ENCODE results near the gene CTBS. TPM values are rescaled to one million over a fixed set of nuclear protein-coding genes. Genes with fewer than 3 reads are reported as not detected.

The CTBS gene
- total and polyA plus RNA-seq, 2 experiments from 2014 or later = 25.4 to 33.6 TPM

GRCh38 chr1:84619383-84620102, 45.3 kb upstream of the CTBS start:
- TF ChIP-seq EZH2 (IDR thresholded peaks at IDR 0.05; ENCODE audit: borderline replicate concordance) (no peak), CTCF (IDR thresholded peaks at IDR 0.05; ENCODE audit: poor library complexity) (no peak), EZH2phosphoT487 (IDR thresholded peaks at IDR 0.05; ENCODE audit: low read depth, severe bottlenecking, unreplicated experiment) (no peak)
- WGBS (ENCODE audit: low lambda C conversion rate, missing lambda C conversion rate) = 50% methylated on average over 9 of the region's 9 CpGs
- Histone ChIP-seq H3K9me3 (ENCODE audit: low read depth) (no peaks in the 10 kb centered on the region), H3K4me3 (no peak overlapping the region), H3K4me1 (ENCODE audit: insufficient read depth) (peaks cover 8% of the 10 kb centered on the region), H3K27me3 (no peaks in the 10 kb centered on the region), H3K4me2 (peak overlapping the region; percentile 36), H3K27ac (peak overlapping the region; percentile 11), H3K79me2 (no peaks in the 10 kb centered on the region), H3K9me2 (replicated peaks; ENCODE audit: insufficient read depth) (no peaks in the 10 kb centered on the region), H2AFZ (peak overlapping the region; percentile 39), H3K36me3 (replicated peaks; ENCODE audit: insufficient read depth, low read depth) (no peaks in the 10 kb centered on the region), H4K20me1 (ENCODE audit: insufficient read depth, poor library complexity, severe bottlenecking) (no peaks in the 10 kb centered on the region)
- DNase-seq (ENCODE audit: low spot score) = peak; percentile 37

DNA sequence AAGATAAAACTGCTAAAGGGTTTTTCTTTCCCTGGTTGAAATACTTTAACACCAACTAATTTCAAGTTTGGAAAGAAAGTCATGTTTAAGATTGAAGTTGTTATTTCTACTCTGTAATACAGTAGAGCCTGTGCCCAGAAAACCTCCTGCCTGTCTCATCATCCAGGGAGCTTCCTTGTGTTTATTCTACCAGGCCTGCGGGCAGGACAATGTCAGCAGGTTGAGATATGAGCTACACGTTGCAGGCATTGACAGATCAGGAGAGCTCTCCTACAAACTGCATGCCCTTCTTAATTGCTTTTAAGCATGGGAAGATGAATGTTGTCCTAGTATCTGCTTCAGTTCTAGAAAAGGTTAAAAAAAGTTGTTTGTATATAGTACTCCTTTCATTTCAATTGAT, 43.1 kb upstream of the CTBS start:
- Histone ChIP-seq H3K9me3 (ENCODE audit: low read depth) (no peaks in the 10 kb centered on the region), H3K36me3 (replicated peaks; ENCODE audit: insufficient read depth, low read depth) (no peaks in the 10 kb centered on the region), H3K4me2 (no peak overlapping the region), H3K4me1 (ENCODE audit: insufficient read depth) (peaks cover 8% of the 10 kb centered on the region), H3K79me2 (no peaks in the 10 kb centered on the region), H3K4me3 (no peak overlapping the region), H3K27ac (no peak overlapping the region), H3K9me2 (replicated peaks; ENCODE audit: insufficient read depth) (no peaks in the 10 kb centered on the region), H3K27me3 (no peaks in the 10 kb centered on the region), H2AFZ (no peak overlapping the region), H4K20me1 (ENCODE audit: insufficient read depth, poor library complexity, severe bottlenecking) (no peaks in the 10 kb centered on the region)
- 33% methylated on average over 2 of the region's 2 CpGs for WGBS (ENCODE audit: low lambda C conversion rate, missing lambda C conversion rate)
- DNase-seq (ENCODE audit: low spot score) = no peak
- TF ChIP-seq CTCF (IDR thresholded peaks at IDR 0.05; ENCODE audit: poor library complexity) = no peak
- no peak for TF ChIP-seq EZH2 (IDR thresholded peaks at IDR 0.05; ENCODE audit: borderline replicate concordance)
- no peak for TF ChIP-seq EZH2phosphoT487 (IDR thresholded peaks at IDR 0.05; ENCODE audit: low read depth, severe bottlenecking, unreplicated experiment)

- H3K79me2 ChIP-seq = no peaks in the 10 kb centered on the region
- no peaks in the 10 kb centered on the region for H3K9me3 ChIP-seq (ENCODE audit: low read depth)
- no peak overlapping the region for H2AFZ ChIP-seq
- no peaks in the 10 kb centered on the region for H4K20me1 ChIP-seq (ENCODE audit: insufficient read depth, poor library complexity, severe bottlenecking)
- H3K9me2 ChIP-seq (replicated peaks; ENCODE audit: insufficient read depth) = no peaks in the 10 kb centered on the region
- H3K4me3 ChIP-seq = no peak overlapping the region
- TF ChIP-seq EZH2phosphoT487 (IDR thresholded peaks at IDR 0.05; ENCODE audit: low read depth, severe bottlenecking, unreplicated experiment) (no peak), CTCF (IDR thresholded peaks at IDR 0.05; ENCODE audit: poor library complexity) (no peak), EZH2 (IDR thresholded peaks at IDR 0.05; ENCODE audit: borderline replicate concordance) (no peak)
- H3K36me3 ChIP-seq (replicated peaks; ENCODE audit: insufficient read depth, low read depth) = no peaks in the 10 kb centered on the region
- H3K27ac ChIP-seq = no peak overlapping the region
- DNase-seq (ENCODE audit: low spot score) = no peak
- WGBS (ENCODE audit: low lambda C conversion rate, missing lambda C conversion rate) = 91% methylated on average over 1 of the region's 1 CpG
- no peak overlapping the region for H3K4me2 ChIP-seq
- H3K4me1 ChIP-seq (ENCODE audit: insufficient read depth) = peaks cover 8% of the 10 kb centered on the region
- no peaks in the 10 kb centered on the region for H3K27me3 ChIP-seq
Observed at GRCh38 chr1:84615790-84616189, 41.5 kb upstream of the CTBS start.

All from hepatocyte (in vitro differentiated cells).